Parathyroid adenoma (tissue), 2 donors: ENCODE measurements around the gene MCM9.

Experiments
- H2AFZ ChIP-seq: fragments of 300-600 bp; sonication (generic); one replicate; pipeline ENCODE4 v1.7.0; 2017; ENCODE audit warnings: antibody characterized with exemption, mild to moderate bottlenecking
- H3K27ac ChIP-seq: fragments of 300-600 bp; sonication (generic); one replicate; pipeline ENCODE4 v1.7.0; 2017
- H3K27me3 ChIP-seq: fragments of 300-600 bp; sonication (generic); one replicate; pipeline ENCODE4 v1.7.0; 2017; ENCODE audit warnings: low read length; ENCODE audit not compliant: control insufficient read depth, insufficient read depth
- H3K36me3 ChIP-seq: fragments of 300-600 bp; sonication (generic); one replicate; pipeline ENCODE4 v1.7.0; 2017; ENCODE audit warnings: low read length; ENCODE audit not compliant: control insufficient read depth, insufficient read depth
- H3K4me1 ChIP-seq: fragments of 300-600 bp; sonication (generic); one replicate; pipeline ENCODE4 v1.7.0; 2017; ENCODE audit warnings: control low read depth
- H3K4me2 ChIP-seq: fragments of 300-600 bp; sonication (generic); one replicate; pipeline ENCODE4 v1.7.0; 2017; ENCODE audit warnings: low read length
- H3K4me3 ChIP-seq: fragments of 300-600 bp; sonication (generic); one replicate; pipeline ENCODE4 v1.7.0; 2017; ENCODE audit warnings: low read depth, low read length
- H3K79me2 ChIP-seq: fragments of 300-600 bp; sonication (generic); one replicate; pipeline ENCODE4 v1.7.0; 2017; ENCODE audit warnings: control low read depth
- H3K9ac ChIP-seq: fragments of 300-600 bp; sonication (generic); one replicate; pipeline ENCODE4 v1.7.0; 2017; ENCODE audit warnings: mild to moderate bottlenecking
- H3K9me3 ChIP-seq: fragments of 300-600 bp; sonication (generic); one replicate; pipeline ENCODE4 v1.7.0; 2017; ENCODE audit warnings: low read length; ENCODE audit not compliant: control insufficient read depth
- CTCF ChIP-seq: fragments of 300-600 bp; sonication (generic); IDR thresholded peaks from one replicate; pipeline ENCODE4 v1.7.0; 2017; ENCODE audit warnings: antibody characterized with exemption, mild to moderate bottlenecking
- donor health status: primary hyperparathyroidism.

Gene MCM9

DNA sequence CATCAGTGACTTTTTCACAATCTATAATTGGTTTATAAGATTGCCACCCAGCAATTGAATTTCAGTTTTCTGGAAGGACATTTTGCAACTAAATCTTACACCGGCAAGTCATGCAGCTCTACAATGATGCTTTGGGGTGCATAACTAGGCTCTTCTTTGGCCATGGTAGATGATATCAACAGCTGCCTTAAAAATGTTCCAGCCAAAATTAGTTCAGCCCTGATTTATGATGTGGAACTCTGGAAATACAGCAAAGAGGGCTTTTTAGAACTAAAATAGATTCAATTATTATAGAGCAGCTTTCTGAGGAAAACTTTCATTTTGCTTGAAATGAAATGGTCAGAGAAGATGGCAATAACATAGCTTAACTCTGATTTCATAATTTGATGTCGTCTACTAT lies 18.4 kb upstream of the MCM9 start:
- Histone ChIP-seq H3K4me2 (no peak overlapping the region), H3K36me3 (no peaks in the 10 kb centered on the region), H3K27ac (no peak overlapping the region), H3K9me3 (no peaks in the 10 kb centered on the region), H3K79me2 (no peaks in the 10 kb centered on the region), H3K4me3 (no peak overlapping the region), H3K27me3 (no peaks in the 10 kb centered on the region), H2AFZ (no peak overlapping the region), H3K9ac (no peak overlapping the region), H3K4me1 (no peaks in the 10 kb centered on the region)
- no peak for TF ChIP-seq CTCF

DNA sequence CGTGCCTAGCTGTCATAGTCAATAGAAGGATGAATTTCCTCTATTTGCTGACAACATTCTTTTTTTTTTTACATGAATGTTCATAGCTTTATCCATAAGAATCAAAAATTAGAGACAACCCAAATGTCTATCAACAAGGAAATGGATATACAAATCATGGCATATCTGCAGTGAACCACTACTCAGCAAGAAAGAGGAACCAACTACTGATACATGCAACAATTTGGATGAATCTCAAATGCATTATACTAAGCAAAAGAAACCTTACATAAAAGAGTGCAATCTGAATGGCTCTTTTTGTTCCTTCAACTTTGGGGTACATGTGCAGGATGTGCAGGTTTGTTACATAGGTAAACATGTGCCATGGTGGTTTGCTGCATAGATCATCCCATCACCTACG lies 17.7 kb upstream of the MCM9 start:
- H3K9ac ChIP-seq = no peak overlapping the region
- no peak overlapping the region for H2AFZ ChIP-seq
- H3K4me1 ChIP-seq = no peaks in the 10 kb centered on the region
- no peak for TF ChIP-seq CTCF
- no peaks in the 10 kb centered on the region for H3K27me3 ChIP-seq
- H3K9me3 ChIP-seq = no peaks in the 10 kb centered on the region
- no peak overlapping the region for H3K4me2 ChIP-seq
- H3K79me2 ChIP-seq = no peaks in the 10 kb centered on the region
- H3K4me3 ChIP-seq = no peak overlapping the region
- no peak overlapping the region for H3K27ac ChIP-seq
- H3K36me3 ChIP-seq = no peaks in the 10 kb centered on the region

GRCh38 chr6:118945217-118945616 lies 10.3 kb upstream of the MCM9 start:
- TF ChIP-seq CTCF = no peak
- Histone ChIP-seq H3K9me3 (no peaks in the 10 kb centered on the region), H3K4me3 (no peak overlapping the region)

GRCh38 chr6:118940770-118941169 lies 5.8 kb upstream of the MCM9 start:
- H3K4me1 ChIP-seq = peaks cover under 1% of the 10 kb centered on the region
- H3K36me3 ChIP-seq = no peaks in the 10 kb centered on the region
- H3K4me3 ChIP-seq = no peak overlapping the region
- H3K4me2 ChIP-seq = no peak overlapping the region
- H2AFZ ChIP-seq = no peak overlapping the region
- H3K9me3 ChIP-seq = no peaks in the 10 kb centered on the region
- H3K79me2 ChIP-seq = peaks cover 4% of the 10 kb centered on the region
- H3K27me3 ChIP-seq = no peaks in the 10 kb centered on the region
- no peak overlapping the region for H3K27ac ChIP-seq
- TF ChIP-seq CTCF = no peak
- H3K9ac ChIP-seq = no peak overlapping the region

More at GRCh38 chr6:118945217-118945616, 10.3 kb upstream of the MCM9 start:
- Histone ChIP-seq H3K79me2 (no peaks in the 10 kb centered on the region), H3K9ac (no peak overlapping the region), H2AFZ (no peak overlapping the region), H3K27me3 (no peaks in the 10 kb centered on the region), H3K36me3 (no peaks in the 10 kb centered on the region), H3K27ac (no peak overlapping the region), H3K4me2 (no peak overlapping the region), H3K4me1 (no peaks in the 10 kb centered on the region)

DNA sequence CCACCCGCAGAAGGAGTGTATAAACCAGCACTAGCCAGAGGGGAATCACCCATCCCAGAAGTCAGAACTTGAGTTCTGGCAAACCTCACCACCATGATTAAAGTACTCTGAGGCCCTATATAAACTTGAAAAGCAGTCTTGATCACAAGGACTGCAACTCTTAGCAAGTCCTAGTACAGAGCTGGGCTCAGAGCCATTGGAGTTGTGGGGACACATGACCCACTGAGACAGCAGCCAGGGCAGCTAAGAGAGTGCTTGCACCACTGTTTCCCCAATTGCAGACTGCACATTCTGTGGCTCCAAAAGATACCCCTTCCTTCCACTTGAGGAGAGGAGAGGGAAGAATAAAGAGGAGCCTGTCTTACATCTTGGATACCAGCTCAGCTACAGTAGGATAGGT lies 4.7 kb upstream of the MCM9 start:
- no peaks in the 10 kb centered on the region for H3K27me3 ChIP-seq
- no peak overlapping the region for H3K27ac ChIP-seq
- no peak overlapping the region for H3K4me3 ChIP-seq
- H3K4me2 ChIP-seq = no peak overlapping the region
- no peak overlapping the region for H3K9ac ChIP-seq
- TF ChIP-seq CTCF = no peak
- peaks cover 6% of the 10 kb centered on the region for H3K79me2 ChIP-seq
- no peaks in the 10 kb centered on the region for H3K9me3 ChIP-seq
- H3K36me3 ChIP-seq = no peaks in the 10 kb centered on the region
- no peak overlapping the region for H2AFZ ChIP-seq
- peaks cover 4% of the 10 kb centered on the region for H3K4me1 ChIP-seq
